GM18951 (cell line): ENCODE measurements around the gene PTGR2.
"Not testable (repeated sequence)": the region's sequence is repeated elsewhere in the genome, so short reads cannot be mapped to it uniquely, and the experiment has no call there.

Source experiments
- POLR2A ChIP-seq: IDR thresholded peaks from 4 replicates; pipeline ENCODE4 v1.6.1; 2011; ENCODE audit warnings: mild to moderate bottlenecking; ENCODE audit not compliant: insufficient read length, insufficient read depth; ENCODE audit errors: extremely low read depth
- in situ Hi-C: fragments of 300-500 bp; cut with MboI; formaldehyde crosslinking; loops from one replicate; pipeline ENCODE4 v1.12.0; 2022; ENCODE audit warnings: low sequenced_read_pairs, mixed read lengths, inconsistent platforms; ENCODE audit not compliant: unreplicated experiment

Gene PTGR2

DNA sequence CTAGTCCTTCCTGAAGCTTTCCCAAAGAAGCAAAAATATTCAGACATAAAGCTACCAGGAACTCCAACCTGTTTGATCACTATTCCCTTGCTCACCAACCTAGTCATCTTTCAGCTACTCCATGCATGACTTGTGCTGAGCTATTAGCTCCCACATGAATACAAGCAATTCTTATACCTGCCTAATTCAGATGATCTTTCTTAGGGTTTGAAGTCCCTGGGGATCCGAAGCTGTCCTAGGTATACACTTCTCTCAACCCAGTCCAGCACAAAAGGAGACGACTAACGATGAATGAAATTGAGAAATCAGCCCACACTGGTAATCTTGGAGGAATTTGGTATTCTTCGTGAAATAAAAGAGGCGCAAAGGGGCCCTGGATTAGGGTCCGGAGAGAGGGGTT, 631 bp upstream of the PTGR2 start:
- in situ Hi-C loops, result no loop called here
- no peak for TF ChIP-seq POLR2A

DNA sequence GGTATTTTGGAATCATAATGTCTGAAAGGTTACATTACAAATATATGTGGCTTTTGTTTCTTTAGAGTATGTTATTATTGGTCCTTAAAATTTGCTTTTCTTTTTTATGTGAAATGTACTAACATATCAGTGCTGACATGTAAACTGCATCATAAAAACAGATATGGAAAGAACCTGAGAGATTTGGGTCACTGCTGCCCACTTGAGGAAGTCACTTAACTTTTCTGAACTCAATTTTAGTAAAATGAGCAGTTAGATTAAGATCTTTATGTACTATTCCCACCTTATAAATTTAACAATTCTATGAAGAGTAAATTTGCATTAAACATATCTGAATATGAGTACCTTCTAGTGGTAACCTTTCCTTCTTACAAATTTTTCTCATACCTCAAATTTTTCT, 7.5 kb downstream of the PTGR2 start:
- no peak for TF ChIP-seq POLR2A
- in situ Hi-C loops, result no loop called here

DNA sequence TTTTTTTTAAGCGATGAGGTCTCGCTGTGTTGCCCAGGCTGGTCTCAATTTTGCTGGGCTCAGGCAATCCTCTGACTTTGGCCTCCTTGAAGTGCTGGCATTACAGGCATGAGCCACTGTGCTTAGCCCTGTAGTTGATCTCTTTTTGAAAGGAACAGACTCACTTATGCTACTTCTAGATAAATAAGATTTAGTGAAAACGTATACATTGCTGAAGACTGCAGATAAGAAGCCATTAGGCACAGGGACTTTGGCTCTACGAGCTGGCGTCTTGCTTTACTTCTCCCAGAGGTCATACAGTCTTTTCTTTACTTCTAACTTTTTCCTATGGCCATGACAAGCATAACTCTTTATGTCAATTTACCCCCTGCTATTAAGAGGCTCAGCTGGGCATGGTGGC, 9.4 kb downstream of the PTGR2 start:
- no peak for TF ChIP-seq POLR2A
- in situ Hi-C loops, result no loop called here

DNA sequence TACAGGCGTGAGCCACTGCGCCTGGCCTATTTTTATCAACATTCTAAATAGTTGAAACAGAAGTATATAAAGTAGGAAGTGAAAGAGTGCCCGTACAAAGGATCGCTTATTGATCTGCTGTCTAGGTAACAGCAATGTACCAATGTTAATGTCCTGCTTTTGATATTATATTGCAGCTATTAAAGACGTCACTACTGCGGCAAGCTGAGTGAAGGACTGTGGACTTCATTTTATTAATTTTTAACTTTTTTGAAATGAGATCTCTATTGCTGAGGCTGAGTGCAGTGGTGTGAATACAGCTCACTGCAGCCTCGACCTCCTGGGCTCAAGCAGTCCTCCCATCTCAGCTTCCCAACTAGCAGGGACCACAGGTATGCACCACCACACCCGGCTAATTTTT, 10.8 kb downstream of the PTGR2 start:
- in situ Hi-C loops, result no loop called here
- no peak for TF ChIP-seq POLR2A

DNA sequence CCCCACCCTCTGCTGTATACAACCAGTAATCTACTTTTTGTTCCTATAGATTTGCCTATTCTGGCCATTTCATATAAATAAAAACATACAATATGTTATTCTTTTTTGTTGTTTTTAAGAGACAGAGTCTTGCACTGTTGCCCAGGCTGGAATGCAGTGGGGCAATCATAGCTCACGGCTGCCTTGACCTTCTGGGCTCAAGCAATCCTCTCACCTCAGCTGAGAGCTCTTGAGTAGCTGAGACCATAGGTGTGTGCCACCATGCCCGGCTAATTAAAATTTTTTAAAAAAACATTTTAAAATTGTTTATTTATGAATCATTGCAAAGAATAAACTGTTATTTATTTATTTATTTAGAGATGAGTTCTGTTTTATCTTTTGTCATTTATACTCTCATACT, 11.6 kb downstream of the PTGR2 start:
- no peak for TF ChIP-seq POLR2A
- in situ Hi-C loops, result no loop called here

DNA sequence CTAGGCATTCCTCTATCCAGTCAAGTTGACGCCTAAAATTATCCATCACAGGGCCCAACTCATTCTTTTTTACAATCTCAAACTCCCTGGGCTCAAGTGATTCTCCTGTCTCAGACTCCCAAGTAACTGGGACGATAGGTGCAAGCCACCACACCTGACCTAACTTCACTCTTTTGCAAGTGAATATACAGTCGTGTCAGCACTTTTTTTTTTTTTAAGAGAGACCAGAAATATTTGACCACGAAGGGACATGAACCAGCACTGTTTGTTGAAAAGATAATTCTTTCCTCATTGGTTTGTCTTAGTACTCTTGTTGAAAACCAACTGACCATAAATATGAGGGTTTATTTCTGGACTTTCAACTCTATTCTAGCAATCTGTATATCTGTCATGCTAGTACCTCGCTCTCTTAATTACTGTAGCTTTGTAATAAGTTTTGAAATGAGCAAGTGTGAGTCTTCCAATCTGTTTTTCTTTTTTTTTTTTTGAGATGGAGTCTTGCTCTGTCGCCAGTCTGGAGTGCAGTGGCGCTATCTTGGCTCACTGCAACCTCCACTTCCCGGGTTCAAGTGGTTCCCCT, 14.0 kb downstream of the PTGR2 start:
- no peak for TF ChIP-seq POLR2A
- in situ Hi-C loops, result no loop called here

DNA sequence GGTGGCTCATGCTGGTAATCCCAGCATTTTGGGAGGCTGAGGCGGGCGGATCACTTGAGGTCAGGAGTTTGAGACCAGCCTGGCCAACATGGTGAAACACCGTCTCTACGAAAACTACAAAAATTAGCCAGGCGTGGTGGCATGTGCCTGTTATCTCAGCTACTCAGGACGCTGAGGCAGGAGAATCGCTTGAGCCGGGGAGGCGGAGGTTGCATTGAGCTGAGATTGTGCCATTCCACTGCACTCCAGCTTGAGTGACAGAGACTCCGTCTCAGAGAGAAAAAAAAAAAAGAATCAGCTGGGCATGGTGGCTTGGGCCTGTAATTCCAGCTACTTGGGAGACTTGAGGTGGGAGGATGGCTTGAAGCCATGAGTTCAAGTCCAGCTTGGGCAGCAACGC, 18.1 kb downstream of the PTGR2 start:
- in situ Hi-C loops, result not testable (repeated sequence)

DNA sequence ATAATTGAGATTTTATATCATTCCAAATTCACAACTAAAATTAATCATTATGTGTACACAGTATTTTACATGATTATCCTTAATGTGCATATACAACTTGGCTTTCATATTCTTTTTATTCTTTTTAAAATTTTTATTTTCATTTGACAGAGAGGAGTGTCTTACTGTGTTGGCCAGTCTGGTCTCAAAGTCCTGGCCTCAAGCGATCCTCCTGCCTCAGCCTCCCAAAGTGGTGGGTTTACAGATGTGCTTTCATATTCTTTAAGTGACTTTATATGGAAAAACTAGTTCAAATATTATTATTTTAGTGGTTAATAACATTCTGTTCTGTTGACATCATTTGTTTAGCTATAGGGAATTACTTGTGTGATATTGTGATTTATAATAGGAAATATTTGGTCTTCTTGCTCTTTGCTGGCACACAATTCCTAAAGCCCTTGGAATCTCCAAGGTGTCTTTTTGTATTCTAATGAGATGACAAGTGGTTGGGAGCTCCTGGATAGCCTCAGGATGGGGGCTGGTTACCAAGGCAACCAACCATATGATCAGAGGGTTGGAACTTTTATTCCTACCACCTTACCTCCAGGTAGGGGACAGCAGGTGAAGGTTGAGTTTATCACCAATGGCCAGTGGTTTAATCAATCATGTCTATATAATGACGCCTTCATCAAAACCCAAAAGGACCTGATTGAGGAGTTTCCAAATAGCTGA, 19.0 kb downstream of the PTGR2 start:
- in situ Hi-C loops, result no loop called here
- TF ChIP-seq POLR2A, result no peak

DNA sequence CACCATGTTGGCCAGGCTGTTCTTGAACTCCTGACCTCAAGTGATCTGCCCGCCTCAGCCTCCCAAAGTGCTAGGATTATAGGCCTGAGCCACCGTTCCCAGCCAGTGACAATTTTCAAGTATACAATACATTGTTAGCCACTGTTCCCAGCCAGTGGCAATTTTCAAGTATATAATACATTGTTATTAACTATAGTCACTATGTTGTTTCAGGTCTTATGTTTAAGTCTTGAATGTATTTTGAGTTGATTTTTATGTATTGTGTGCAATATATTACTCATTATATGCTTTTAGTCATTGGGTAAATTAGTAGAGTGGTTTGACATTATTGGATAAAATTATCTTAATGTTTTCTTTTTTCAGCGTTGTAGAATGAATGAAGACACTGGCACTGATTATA, 22.0 kb downstream of the PTGR2 start:
- TF ChIP-seq POLR2A, result no peak
- in situ Hi-C loops, result no loop called here

DNA sequence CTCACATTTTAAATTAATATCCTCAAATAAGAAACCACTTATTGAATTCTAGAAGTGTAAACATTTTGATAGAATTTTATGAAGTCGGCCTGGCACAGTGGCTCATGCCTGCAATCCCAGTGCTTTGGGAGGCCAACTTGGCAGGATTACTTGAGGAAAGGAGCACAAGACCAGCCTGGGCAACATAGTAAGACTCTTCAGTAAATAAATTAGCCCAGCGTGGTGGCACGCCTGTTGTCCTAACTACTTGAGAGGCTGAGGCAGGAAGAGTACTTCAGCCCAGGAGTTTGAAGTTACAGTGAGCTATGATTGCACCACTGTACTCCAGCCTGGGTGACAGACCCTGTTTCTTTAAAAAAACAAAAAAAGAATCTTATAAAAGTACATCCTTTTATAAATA, 26.2 kb downstream of the PTGR2 start:
- TF ChIP-seq POLR2A, result no peak
- in situ Hi-C loops, result no loop called here

DNA sequence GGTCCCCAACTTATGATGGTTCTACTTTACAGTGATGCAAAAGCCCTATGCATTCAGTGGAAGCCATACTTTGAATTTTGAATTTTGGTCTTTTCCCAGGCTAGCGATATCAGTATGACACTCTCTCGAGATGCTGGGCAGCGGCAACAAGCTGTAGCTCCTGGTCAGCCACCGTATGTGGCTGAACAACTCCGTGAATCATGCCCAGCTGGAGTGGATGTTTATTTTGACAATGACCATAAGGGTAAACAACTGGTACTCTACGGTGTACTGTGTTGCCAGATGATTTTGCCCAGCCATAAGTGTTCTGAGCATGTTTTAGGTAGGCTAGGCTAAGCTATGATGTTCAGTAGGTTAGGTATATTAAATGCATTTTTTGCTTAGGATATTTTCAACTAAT, 26.8 kb downstream of the PTGR2 start:
- in situ Hi-C loops, result no loop called here

DNA sequence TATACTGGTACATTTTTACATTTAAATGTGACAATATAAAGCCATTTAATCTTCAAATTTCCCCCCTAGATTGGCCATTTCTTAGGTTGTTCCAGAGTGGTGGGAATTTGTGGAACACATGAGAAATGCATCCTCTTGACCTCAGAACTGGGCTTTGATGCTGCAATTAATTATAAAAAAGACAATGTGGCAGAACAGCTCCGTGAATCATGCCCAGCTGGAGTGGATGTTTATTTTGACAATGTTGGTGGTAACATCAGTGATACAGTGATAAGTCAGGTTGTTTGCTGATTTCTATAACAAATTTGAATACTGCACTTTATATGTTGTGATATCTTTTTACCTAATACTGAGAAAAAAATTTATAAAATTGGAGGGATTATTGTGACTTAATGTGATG, 27.4 kb downstream of the PTGR2 start:
- in situ Hi-C loops, result no loop called here
- TF ChIP-seq POLR2A, result no peak

More for the DNA sequence above, 26.8 kb downstream of the PTGR2 start:
- TF ChIP-seq POLR2A, result no peak

DNA sequence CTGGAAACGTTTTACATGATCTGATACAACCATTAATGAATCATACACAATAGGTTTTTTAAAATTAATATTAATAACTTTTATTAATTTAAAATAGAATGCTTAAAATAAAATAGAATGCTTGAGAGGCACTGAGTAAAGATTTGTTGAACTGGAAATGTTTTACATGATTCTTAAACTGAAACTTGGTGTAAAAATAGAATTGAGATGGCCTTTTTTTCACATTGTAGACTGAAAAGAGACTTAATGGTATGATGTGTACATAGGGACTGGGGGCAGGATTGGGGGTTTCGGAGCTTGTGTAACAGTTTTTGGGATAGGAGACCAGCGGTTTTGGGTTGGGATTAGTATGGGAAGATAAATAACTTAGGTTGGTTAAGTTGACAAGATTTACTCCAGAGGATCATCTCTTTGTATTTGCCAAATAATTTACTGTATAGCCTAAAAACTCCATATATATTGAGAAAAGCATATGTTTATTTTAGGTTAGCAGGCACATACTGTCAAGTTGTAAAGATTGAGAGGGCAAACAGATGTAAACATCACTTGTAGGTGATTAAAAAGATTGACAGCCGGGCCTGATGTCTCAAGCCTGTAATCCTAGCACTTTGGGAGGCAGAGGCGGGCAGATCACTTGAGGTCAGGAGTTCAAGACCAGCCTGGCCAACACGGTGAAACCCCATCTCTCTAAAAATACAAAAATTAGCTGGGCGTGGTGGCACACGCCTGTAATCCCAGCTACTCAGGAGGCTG, 33.0 kb downstream of the PTGR2 start:
- TF ChIP-seq POLR2A, result no peak
- in situ Hi-C loops, result no loop called here

DNA sequence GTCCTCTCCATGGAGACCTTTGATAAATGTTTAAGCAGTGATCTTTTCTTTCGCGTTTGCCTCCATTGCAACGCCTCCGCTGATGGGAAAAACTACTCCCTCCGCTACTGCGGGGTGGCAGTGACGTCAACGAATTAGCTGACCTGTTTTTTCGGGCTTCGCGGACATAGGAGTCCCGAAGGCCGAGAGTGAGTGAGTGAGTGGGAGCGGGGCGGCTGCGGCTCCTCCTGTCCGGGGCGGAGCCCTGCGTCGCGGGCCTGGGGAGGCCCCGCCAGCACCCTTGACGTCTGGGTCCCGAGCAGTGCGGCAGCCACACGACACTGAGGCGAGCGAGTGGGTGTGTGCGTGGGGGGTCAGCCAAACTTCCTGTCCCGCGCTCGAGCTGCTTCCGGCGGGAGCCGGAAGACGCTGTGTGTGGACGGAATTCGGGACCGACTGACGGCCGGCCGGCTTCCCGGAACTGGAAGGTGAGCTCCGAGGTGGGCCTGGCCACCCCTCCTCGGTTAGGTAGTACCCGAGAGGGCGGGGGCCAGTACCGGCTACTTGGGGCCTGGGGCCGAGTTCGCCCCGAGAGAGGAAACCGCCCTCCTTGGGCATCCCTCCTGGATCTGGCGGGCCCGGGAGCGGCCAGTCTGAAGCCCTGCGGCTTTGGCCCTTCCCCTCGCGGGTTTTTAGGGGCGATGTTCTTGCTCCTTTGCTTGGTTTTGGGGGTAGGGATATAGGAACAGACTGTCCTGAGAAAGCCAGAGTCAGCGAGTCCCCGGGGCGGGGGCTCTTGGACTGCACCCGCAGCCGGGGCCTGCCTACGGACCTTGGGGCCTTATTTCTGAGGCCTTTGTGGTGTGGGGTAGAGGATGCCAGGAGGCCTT, 35.1 kb downstream of the PTGR2 start, which contains the start of gene ZNF410:
ZNF410 (plus strand) TSS at position 411 of the 869 bp plus-strand sequence. CDS start 5,317 bp downstream, outside the sequence.
- in situ Hi-C loops, result no loop called here
- peak; percentile 82 for TF ChIP-seq POLR2A

DNA sequence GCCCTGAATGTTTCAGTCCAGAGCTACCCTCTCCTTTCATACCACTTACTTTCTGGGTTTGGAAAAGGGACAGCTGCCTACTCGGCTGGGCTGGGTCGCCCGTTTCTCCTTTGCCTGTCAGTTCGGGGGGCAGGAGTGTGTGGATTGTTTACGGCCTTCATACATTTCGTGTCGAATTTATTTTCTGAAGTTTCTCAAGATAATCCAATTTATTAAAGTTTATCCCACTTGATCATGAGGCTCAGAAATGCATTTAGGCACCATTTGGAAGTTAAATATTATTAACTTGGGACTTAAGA, 35.6 kb downstream of the PTGR2 start:
- TF ChIP-seq POLR2A, result no peak
- in situ Hi-C loops, result no loop called here
